K562 (cell line): ENCODE results near the gene GPR137C. TPM values are rescaled to one million over a fixed set of nuclear protein-coding genes. Genes with fewer than 3 reads are reported as not detected.

Experiments used
- ATAC-seq: fragments of 200-7000 bp; cut with Tn5 transposase; 3 replicates; pipeline ENCODE4 v1.9.1; 2020; ENCODE audit warnings: moderate library complexity
- BruUV-seq: library from RNA; stranded (reverse); fragments of 400-500 nt; replicated peaks from 2 replicates; lab custom pipeline; 2021; lab: Mats Ljungman, UMichigan
- CTCF ChIA-PET: fragments of 300-600 bp; formaldehyde crosslinking; extraction: SDS; loops from one replicate; lab custom pipeline; 2021; ENCODE audit warnings: low intra/inter-chr PET ratio; lab: Yijun Ruan, JAX
- POLR2A ChIA-PET: fragments of 300-600, 350-650 bp; sonication (Branson Sonifier 250); formaldehyde crosslinking; extraction: SDS; loops from one replicate; lab custom pipeline; 2021; ENCODE audit warnings: antibody characterized with exemption, inconsistent platforms; lab: Yijun Ruan, JAX
- DNase-seq, 4 experiments: peaks; one replicate each; pipeline versions ENCODE4 v3.0.0 to v3.0.0-alpha.2; 2011 to 2018; ENCODE audit warnings: low spot score in 3 of 4, mixed read lengths in 3 of 4; ENCODE audit errors: extremely low read depth in 1 of 4
- FAIRE-seq: peaks from 2 replicates; lab custom pipeline; 2011; peaks lifted over from hg19 to GRCh38; lab: Jason Lieb, UNC
- H2AFZ ChIP-seq: 2 replicates; pipeline ENCODE4 v1.6.0; 2011; ENCODE audit warnings: low read depth, low read length, control low read depth, inconsistent platforms
- H3K27ac ChIP-seq: fragments of 200-600 bp; 3 replicates; pipeline ENCODE4 v1.8.0; 2011; ENCODE audit warnings: low read depth, mild to moderate bottlenecking, control low read depth, inconsistent platforms, low read length, moderate library complexity, mixed read lengths; ENCODE audit errors: extremely low read depth
- H3K27me3 ChIP-seq, 2 experiments: fragments of 300-600 bp in 1 of 2; 2 replicates in 1 of 2; 3 replicates in 1 of 2; pipeline versions ENCODE4 v1.6.0 to v1.8.0; 2011; ENCODE audit warnings: inconsistent platforms in 2 of 2, low read length in 2 of 2, mild to moderate bottlenecking in 1 of 2, mixed read lengths in 1 of 2, moderate library complexity in 1 of 2; ENCODE audit not compliant: control insufficient read depth in 2 of 2, insufficient read depth in 2 of 2
- H3K36me3 ChIP-seq: fragments of 300-600 bp; 3 replicates; pipeline ENCODE4 v1.8.0; 2011; ENCODE audit warnings: mild to moderate bottlenecking, low read length, inconsistent platforms; ENCODE audit not compliant: control insufficient read depth, insufficient read depth
- H3K4me1 ChIP-seq, 2 experiments: fragments of 200-600 bp in 1 of 2; replicated peaks in 1 of 2; 2 replicates in 1 of 2; 3 replicates in 1 of 2; pipeline versions ENCODE4 v1.5.1 to v1.8.0; 2011; ENCODE audit warnings: inconsistent platforms in 2 of 2, low read length in 2 of 2, mild to moderate bottlenecking in 1 of 2, mixed read lengths in 1 of 2, moderate library complexity in 1 of 2; ENCODE audit not compliant: control insufficient read depth in 2 of 2, insufficient read depth in 2 of 2
- H3K4me2 ChIP-seq: 2 replicates; pipeline ENCODE4 v1.6.1; 2011; ENCODE audit warnings: low read length, control low read depth, inconsistent platforms, mixed read lengths; ENCODE audit not compliant: insufficient read depth
- H3K4me3 ChIP-seq: fragments of 200-600 bp; sonication (generic), shearing (Covaris generic); 2 replicates; pipeline ENCODE4 v1.5.1; 2016; ENCODE audit warnings: control low read depth, inconsistent platforms
- H3K79me2 ChIP-seq: fragments of 200-600 bp; 3 replicates; pipeline ENCODE4 v1.8.0; 2011; ENCODE audit warnings: low read length, inconsistent platforms; ENCODE audit not compliant: control insufficient read depth, insufficient read depth
- H3K9ac ChIP-seq, 2 experiments: 2 replicates each; pipeline versions ENCODE4 v1.6.0 to v1.6.1; 2011; ENCODE audit warnings: low read depth in 2 of 2, low read length in 2 of 2, control low read depth in 1 of 2, inconsistent platforms in 1 of 2, mild to moderate bottlenecking in 1 of 2, mixed read lengths in 1 of 2; ENCODE audit not compliant: insufficient read depth in 1 of 2
- H3K9me1 ChIP-seq: one replicate; pipeline ENCODE4 v1.6.0; 2011; ENCODE audit warnings: inconsistent platforms, mild to moderate bottlenecking, low read length, moderate library complexity; ENCODE audit not compliant: control insufficient read depth, insufficient read depth
- H3K9me3 ChIP-seq: replicated peaks from 2 replicates; pipeline ENCODE4 v1.5.1; 2011; ENCODE audit warnings: low read depth, low read length, inconsistent platforms; ENCODE audit not compliant: control insufficient read depth, insufficient read depth
- H4K20me1 ChIP-seq: replicated peaks from 2 replicates; pipeline ENCODE4 v1.6.1; 2011; ENCODE audit warnings: low read length, inconsistent platforms, mixed read lengths; ENCODE audit not compliant: control insufficient read depth, insufficient read depth
- CTCF ChIP-seq, 3 experiments: IDR thresholded peaks in 2 of 3; conservative IDR thresholded peaks in 1 of 3; 2 replicates each; pipeline ENCODE4 v1.5.1; 2011 to 2012; ENCODE audit warnings: low read length in 3 of 3, mild to moderate bottlenecking in 3 of 3, control low read depth in 2 of 3, improper control_type of control experiment in 1 of 3, inconsistent platforms in 1 of 3, low read depth in 1 of 3, mixed read lengths in 1 of 3, moderate library complexity in 1 of 3; ENCODE audit not compliant: insufficient read depth in 2 of 3
- NBN ChIP-seq: fragments of 450-650 bp; IDR thresholded peaks from 2 replicates; pipeline ENCODE4 v1.6.1; 2016; ENCODE audit warnings: low read depth, mild to moderate bottlenecking
- NELFE ChIP-seq: IDR thresholded peaks from 2 replicates; pipeline ENCODE4 v1.6.1; 2011; ENCODE audit warnings: mild to moderate bottlenecking; ENCODE audit not compliant: insufficient read depth, insufficient read length
- NFRKB ChIP-seq: fragments of 450-650 bp; IDR thresholded peaks from 2 replicates; pipeline ENCODE4 v1.6.1; 2016; ENCODE audit warnings: low read depth
- RAD21 ChIP-seq, 2 experiments: fragments of 250-450 bp in 1 of 2; fragments of 450-650 bp in 1 of 2; sonication (Bioruptor Pico) in 1 of 2; formaldehyde crosslinking in 1 of 2; IDR thresholded peaks in 1 of 2; conservative IDR thresholded peaks in 1 of 2; 2 replicates each; pipeline versions ENCODE4 v1.4.0 to v1.8.0; 2020 to 2022; ENCODE audit warnings: mild to moderate bottlenecking in 2 of 2, moderate library complexity in 1 of 2
- REST ChIP-seq, 2 experiments: fragments of 450-650 bp; formaldehyde crosslinking in 1 of 2; IDR thresholded peaks; 2 replicates each; pipeline versions ENCODE4 v1.4.0 to v1.6.1; 2014 to 2020; ENCODE audit warnings: mild to moderate bottlenecking in 2 of 2, borderline replicate concordance in 1 of 2, low read depth in 1 of 2
- TBL1XR1 ChIP-seq, 2 experiments: IDR thresholded peaks; 2 replicates each; pipeline ENCODE4 v1.6.1; 2012; ENCODE audit warnings: improper control_type of control experiment in 2 of 2, low read length in 2 of 2, mild to moderate bottlenecking in 1 of 2
- WGBS: fragments of 100-300 bp; shearing (Covaris generic); methylation state at CpG from one replicate; pipeline ENCODE4 v1.1.6; 2016; ENCODE audit warnings: low coverage, mixed read lengths; ENCODE audit not compliant: insufficient coverage; ENCODE audit errors: missing lambda C conversion rate; 5-methylcytosine and 5-hydroxymethylcytosine counted together
- in situ Hi-C: fragments of 300-500 bp; cut with MboI; formaldehyde crosslinking; loops from 4 replicates; pipeline ENCODE4 v1.15.0; 2018; ENCODE audit warnings: inconsistent platforms, mixed read lengths
- intact Hi-C: fragments of 100-400 bp; cut with micrococcal nuclease; formaldehyde crosslinking; loops from 2 replicates; pipeline ENCODE4 v1.14.2; 2022
- polyA plus RNA-seq, 8 experiments: library from polyadenylated mRNA; depleted of rRNA in 4 of 8; stranded (reverse) in 5 of 8; unstranded in 3 of 8; fragments of >200 nt; fragmentation: Nextera tagmentation in 2 of 8; fragmentation: Illumina TruSeq in 1 of 8; extraction: Ambion mirVana in 2 of 8; extraction: Trizol in 1 of 8; gene quantifications; 2 replicates each; pipeline versions ENCODE4 v1.2.1 to v1.2.3, GENCODE V29; 2011 to 2014; ENCODE audit warnings: inconsistent platforms in 1 of 8, missing spikeins in 1 of 8
- total RNA-seq, 7 experiments: library from RNA; depleted of rRNA in 6 of 7; stranded (reverse); fragments of >200 nt in 6 of 7; fragmentation: Illumina TruSeq in 2 of 7; extraction: Trizol in 2 of 7; gene quantifications; 2 replicates each; pipeline versions ENCODE4 v1.2.1 to v1.2.3, GENCODE V29; 2011 to 2021; ENCODE audit warnings: low replicate concordance in 1 of 7

The GPR137C gene
- total and polyA plus RNA-seq, 9 of the 15 experiments (the other 6 are each of a cell fraction or from before 2014, with no cell fraction given): 0.03 to 0.31 (median 0.06) TPM; not detected in 4

- peak in 2 of 4 experiments; percentile 3 to 16 for DNase-seq
- no peaks in the 10 kb centered on the region for H3K4me1 ChIP-seq
- WGBS: 19% methylated on average over 3 of the region's 5 CpGs
- H3K9me3 ChIP-seq: no peaks in the 10 kb centered on the region
- H3K4me2 ChIP-seq: no peak overlapping the region
- intact Hi-C loops (loop anchor here (10.0 kb wide), 2 partner anchors 215 to 355 kb away; no protein-coding TSS in a partner anchor), in situ Hi-C loops (no loop called here)
- no peak overlapping the region for H3K27ac ChIP-seq
- no peak overlapping the region for H2AFZ ChIP-seq
- CTCF ChIA-PET: no interaction called here
- H3K79me2 ChIP-seq: no peaks in the 10 kb centered on the region
- H3K4me3 ChIP-seq: no peak overlapping the region
- H3K9me1 ChIP-seq: no peaks in the 10 kb centered on the region
- no peak for FAIRE-seq
- H3K36me3 ChIP-seq: no peaks in the 10 kb centered on the region
- TF ChIP-seq NFRKB: no peak
- no peak for TF ChIP-seq NELFE
- peak in 1 of 2 experiments; percentile 61; a peak in 2 of 4 replicates for TF ChIP-seq RAD21 (CRISPR knock-in tag; conservative IDR thresholded peaks at IDR 0.05 in 1 of 2, IDR thresholded peaks at IDR 0.05 in 1 of 2)
- peak; percentile 24 to 35 (median 32); a peak in 2 of 6 replicates for TF ChIP-seq CTCF (IDR thresholded peaks at IDR 0.05 in 2 of 3, conservative IDR thresholded peaks at IDR 0.05 in 1 of 3; ENCODE audit: insufficient read depth in 2 of 3, low read depth in 1 of 3, low read length in 3 of 3)
- no peak for TF ChIP-seq NBN
- TF ChIP-seq REST (IDR thresholded peaks at IDR 0.05; ENCODE audit: borderline replicate concordance): peak; percentile 20; the same call in 1 of the 2 replicates
- TF ChIP-seq REST (CRISPR knock-in tag; IDR thresholded peaks at IDR 0.05; ENCODE audit: low read depth): no peak
- TF ChIP-seq TBL1XR1 (IDR thresholded peaks at IDR 0.05; ENCODE audit: low read length in 2 of 2): no peak
- peak; percentile 78 for ATAC-seq
- no peak overlapping the region for H3K9ac ChIP-seq
- POLR2A ChIA-PET: no interaction called here
- no TSS peak for BruUV-seq
- H4K20me1 ChIP-seq: no peaks in the 10 kb centered on the region
- H3K27me3 ChIP-seq: no peaks in the 10 kb centered on the region
Observed at GRCh38 chr14:52609445-52610044, 56.9 kb downstream of the GPR137C start.
